BLaER1 (cell line): ENCODE data around the gene TXNDC8.

Experiments used
- H3K27ac ChIP-seq: shearing (Covaris generic); formaldehyde crosslinking; 2 replicates; pipeline ENCODE4 v1.8.1; 2022
- H3K27me3 ChIP-seq: shearing (Covaris generic); formaldehyde crosslinking; 2 replicates; pipeline ENCODE4 v1.8.1; 2022
- H3K36me3 ChIP-seq: shearing (Covaris generic); formaldehyde crosslinking; 2 replicates; pipeline ENCODE4 v1.8.1; 2022
- H3K4me1 ChIP-seq: shearing (Covaris generic); formaldehyde crosslinking; 2 replicates; pipeline ENCODE4 v1.8.1; 2022
- H3K4me2 ChIP-seq: shearing (Covaris generic); formaldehyde crosslinking; 2 replicates; pipeline ENCODE4 v1.8.1; 2022
- H3K4me3 ChIP-seq: shearing (Covaris generic); formaldehyde crosslinking; 2 replicates; pipeline ENCODE4 v1.8.1; 2022
- H3K9ac ChIP-seq: shearing (Covaris generic); formaldehyde crosslinking; 2 replicates; pipeline ENCODE4 v1.8.1; 2022
- H3K9me3 ChIP-seq: shearing (Covaris generic); formaldehyde crosslinking; 2 replicates; pipeline ENCODE4 v1.8.1; 2022
- H4K20me1 ChIP-seq: shearing (Covaris generic); formaldehyde crosslinking; 2 replicates; pipeline ENCODE4 v1.8.1; 2022
- Cebpa-rat ChIP-seq: shearing (Covaris generic); IDR thresholded peaks from 2 replicates; pipeline ENCODE4 v1.8.1; 2022

Gene TXNDC8

GRCh38 chr9:110259566-110259965 is 78.1 kb downstream of the TXNDC8 start:
- Histone ChIP-seq H3K27ac (no peak overlapping the region), H3K27me3 (no peaks in the 10 kb centered on the region), H3K9ac (no peak overlapping the region), H3K4me2 (no peak overlapping the region), H3K4me3 (no peak overlapping the region), H3K36me3 (no peaks in the 10 kb centered on the region), H3K4me1 (peaks cover 16% of the 10 kb centered on the region), H4K20me1 (peaks cover 11% of the 10 kb centered on the region), H3K9me3 (no peaks in the 10 kb centered on the region)
- no peak for TF ChIP-seq Cebpa-rat

DNA sequence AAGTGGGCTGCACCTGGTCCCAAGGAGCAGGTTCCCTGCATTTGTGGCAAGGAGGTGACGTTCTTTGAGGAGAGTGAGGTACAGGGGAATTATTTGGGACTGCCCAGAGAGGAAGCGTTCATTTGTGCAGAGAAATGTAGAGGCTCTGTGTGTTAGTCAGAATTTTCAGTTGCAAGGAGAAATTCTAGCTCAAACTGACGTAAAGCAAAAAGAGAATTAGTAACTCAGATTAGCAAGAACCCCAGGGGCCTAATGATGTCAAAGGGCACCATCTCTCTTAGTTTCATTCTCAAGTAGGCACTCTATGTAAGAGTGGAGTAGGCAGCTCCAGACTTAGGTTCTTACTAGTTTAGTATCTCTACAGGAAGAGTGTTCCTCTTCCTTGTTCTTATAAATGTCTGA is 79.0 kb downstream of the TXNDC8 start:
- Histone ChIP-seq H3K9me3 (no peaks in the 10 kb centered on the region), H3K4me1 (peaks cover 25% of the 10 kb centered on the region), H3K4me2 (no peak overlapping the region), H4K20me1 (peaks cover 20% of the 10 kb centered on the region), H3K27ac (no peak overlapping the region), H3K36me3 (no peaks in the 10 kb centered on the region), H3K4me3 (no peak overlapping the region), H3K27me3 (no peaks in the 10 kb centered on the region), H3K9ac (no peak overlapping the region)
- TF ChIP-seq Cebpa-rat, result no peak

DNA sequence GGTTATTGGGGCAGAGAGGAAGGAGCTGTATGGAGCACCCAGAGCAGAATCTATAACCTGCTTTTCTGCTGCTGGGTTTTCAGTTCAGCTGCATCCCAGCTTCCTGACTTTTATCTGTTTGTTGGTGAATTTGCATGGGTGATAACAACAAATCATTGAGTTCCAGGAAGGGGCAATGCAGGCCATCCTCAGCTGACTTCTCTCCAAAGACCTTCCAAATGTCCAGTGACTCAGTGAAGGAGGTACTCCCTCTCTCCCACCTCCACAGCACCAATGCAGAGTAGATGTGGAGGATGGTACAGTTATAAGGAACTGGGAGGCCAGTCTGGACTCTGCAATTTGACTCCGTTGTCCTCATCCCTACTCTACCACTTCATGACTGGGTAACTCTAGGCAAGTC is 79.7 kb downstream of the TXNDC8 start:
- H3K36me3 ChIP-seq, result no peaks in the 10 kb centered on the region
- peaks cover 27% of the 10 kb centered on the region for H4K20me1 ChIP-seq
- no peak overlapping the region for H3K4me3 ChIP-seq
- H3K27ac ChIP-seq, result no peak overlapping the region
- peaks cover 31% of the 10 kb centered on the region for H3K4me1 ChIP-seq
- peak overlapping the region; percentile 94 for H3K4me2 ChIP-seq
- H3K27me3 ChIP-seq, result no peaks in the 10 kb centered on the region
- H3K9ac ChIP-seq, result 0 out of 2 replicates have a peak overlapping the region, but pooled peaks have one; percentile 92
- H3K9me3 ChIP-seq, result no peaks in the 10 kb centered on the region
- no peak for TF ChIP-seq Cebpa-rat

- no peak for TF ChIP-seq Cebpa-rat
- H3K36me3 ChIP-seq, result no peaks in the 10 kb centered on the region; the same call in 1 of the 2 replicates
- H3K9ac ChIP-seq, result peak overlapping the region; percentile 92
- peak overlapping the region; percentile 94 for H3K4me3 ChIP-seq
- H3K9me3 ChIP-seq, result no peaks in the 10 kb centered on the region
- peaks cover 34% of the 10 kb centered on the region for H4K20me1 ChIP-seq
- H3K4me1 ChIP-seq, result peaks cover 31% of the 10 kb centered on the region
- peak overlapping the region; percentile 94 for H3K4me2 ChIP-seq
- no peaks in the 10 kb centered on the region for H3K27me3 ChIP-seq
- H3K27ac ChIP-seq, result peak overlapping the region; percentile 93
These were observed 80.4 kb downstream of the TXNDC8 start for GRCh38 chr9:110257097-110257841.

GRCh38 chr9:110256380-110257096 is 81.1 kb downstream of the TXNDC8 start, which contains the start of gene TXN:
TXN (minus strand) TSS chr9:110256507; CDS start chr9:110256435, 72 bp downstream.
- Histone ChIP-seq H3K27me3 (no peaks in the 10 kb centered on the region), H3K4me2 (peak within 1 kb of the TSS; percentile 94), H3K4me1 (peaks cover 31% of the 10 kb centered on the region), H3K36me3 (peaks cover 3% of the 10 kb centered on the region; the same call in 1 of the 2 replicates), H3K9me3 (no peaks in the 10 kb centered on the region), H4K20me1 (peaks cover 41% of the 10 kb centered on the region), H3K4me3 (peak within 1 kb of the TSS; percentile 94), H3K9ac (peak within 1 kb of the TSS; percentile 92), H3K27ac (peak within 1 kb of the TSS; percentile 93)
- no peak for TF ChIP-seq Cebpa-rat

DNA sequence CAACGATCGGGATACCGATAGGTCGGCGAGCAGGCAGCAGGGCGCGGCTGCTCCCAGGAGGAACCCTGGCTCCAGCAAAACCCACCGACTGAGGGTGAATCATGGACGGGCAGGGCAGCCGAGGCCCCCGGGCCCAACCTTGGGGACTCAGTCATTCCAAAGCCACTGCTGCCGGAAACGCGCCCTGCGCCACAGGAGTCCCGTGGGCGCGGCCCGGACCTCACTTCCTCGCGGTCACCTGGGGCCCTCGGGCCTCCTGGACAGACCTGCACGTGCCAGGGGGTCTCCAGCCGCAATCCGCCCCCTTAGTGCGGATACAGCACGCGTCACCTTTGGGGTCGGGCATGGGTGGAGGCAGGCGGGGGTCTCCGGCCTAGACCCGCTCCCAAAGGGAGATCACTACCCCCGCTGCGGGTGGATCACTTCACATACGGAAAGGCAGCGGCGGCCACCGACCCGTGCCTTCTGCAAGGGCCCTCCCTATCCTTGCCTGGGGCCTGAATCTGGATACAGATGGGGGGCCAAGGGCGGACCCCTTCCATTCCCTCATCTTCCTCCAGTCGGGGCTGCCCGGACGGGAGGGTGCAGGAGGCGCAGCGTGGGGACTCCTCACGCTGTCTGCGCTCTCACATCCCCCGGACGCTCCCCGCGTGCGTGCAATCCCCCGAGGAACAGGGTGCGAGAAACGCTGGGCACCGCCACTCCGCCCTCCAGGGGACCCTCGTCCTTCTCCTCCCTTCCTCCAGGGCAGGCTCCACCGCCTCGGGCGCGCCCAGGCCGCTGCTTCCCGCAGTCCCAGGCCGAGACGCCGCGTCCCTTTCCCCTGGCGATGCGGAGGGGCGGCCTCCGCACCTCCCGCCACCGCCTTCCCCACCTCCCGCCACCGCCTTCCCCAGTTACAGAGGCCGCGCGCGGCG is 81.9 kb downstream of the TXNDC8 start:
- H3K9me3 ChIP-seq, result no peaks in the 10 kb centered on the region
- H3K36me3 ChIP-seq, result peaks cover 10% of the 10 kb centered on the region
- H3K4me3 ChIP-seq, result peak overlapping the region; percentile 94
- H3K27me3 ChIP-seq, result no peaks in the 10 kb centered on the region
- H3K4me1 ChIP-seq, result peaks cover 31% of the 10 kb centered on the region
- TF ChIP-seq Cebpa-rat, result no peak
- peak overlapping the region; percentile 93 for H3K27ac ChIP-seq
- H3K9ac ChIP-seq, result peak overlapping the region; percentile 92
- peaks cover 50% of the 10 kb centered on the region for H4K20me1 ChIP-seq
- peak overlapping the region; percentile 94 for H3K4me2 ChIP-seq

- peak overlapping the region; percentile 92 for H3K9ac ChIP-seq
- peak overlapping the region; percentile 93 for H3K27ac ChIP-seq
- peaks cover 16% of the 10 kb centered on the region for H3K36me3 ChIP-seq
- H4K20me1 ChIP-seq, result peaks cover 56% of the 10 kb centered on the region
- H3K4me1 ChIP-seq, result peaks cover 31% of the 10 kb centered on the region
- no peaks in the 10 kb centered on the region for H3K9me3 ChIP-seq
- H3K4me3 ChIP-seq, result peak overlapping the region; percentile 94
- H3K27me3 ChIP-seq, result no peaks in the 10 kb centered on the region
- peak overlapping the region; percentile 94 for H3K4me2 ChIP-seq
- TF ChIP-seq Cebpa-rat, result no peak
These were observed 82.6 kb downstream of the TXNDC8 start for GRCh38 chr9:110255034-110255462.

- Histone ChIP-seq H3K9ac (peak overlapping the region; percentile 92), H3K4me3 (peak overlapping the region; percentile 94), H3K4me1 (peaks cover 31% of the 10 kb centered on the region), H4K20me1 (peaks cover 62% of the 10 kb centered on the region), H3K27ac (no peak overlapping the region; the same call in 1 of the 2 replicates), H3K4me2 (peak overlapping the region; percentile 94), H3K36me3 (peaks cover 22% of the 10 kb centered on the region), H3K9me3 (no peaks in the 10 kb centered on the region), H3K27me3 (no peaks in the 10 kb centered on the region)
- no peak for TF ChIP-seq Cebpa-rat
These were observed 83.2 kb downstream of the TXNDC8 start for GRCh38 chr9:110254500-110254899.
